GM13977 (cell line): ENCODE results near the gene PDCD4.
"Not testable (repeated sequence)": the region's sequence is repeated elsewhere in the genome, so short reads cannot be mapped to it uniquely, and the experiment has no call there.

ENCODE experiments used
- DNase-seq: peaks from one replicate; pipeline ENCODE4 v3.0.0; 2012; ENCODE audit warnings: low spot score
- in situ Hi-C: fragments of 300-500 bp; cut with MboI; formaldehyde crosslinking; loops from one replicate; pipeline ENCODE4 v1.12.0; 2022; ENCODE audit warnings: low sequenced_read_pairs, low pct_unique_long_range_greater_than_20kb, mixed read lengths, inconsistent platforms; ENCODE audit not compliant: unreplicated experiment
- TF ChIP-seq, protein P1 (sequence below): IDR thresholded peaks from 2 replicates; pipeline ENCODE4 v1.5.1; 2012; ENCODE audit warnings: mild to moderate bottlenecking, control low read depth; ENCODE audit not compliant: insufficient read depth; ENCODE audit errors: extremely low read depth, missing control alignments

The PDCD4 gene

DNA sequence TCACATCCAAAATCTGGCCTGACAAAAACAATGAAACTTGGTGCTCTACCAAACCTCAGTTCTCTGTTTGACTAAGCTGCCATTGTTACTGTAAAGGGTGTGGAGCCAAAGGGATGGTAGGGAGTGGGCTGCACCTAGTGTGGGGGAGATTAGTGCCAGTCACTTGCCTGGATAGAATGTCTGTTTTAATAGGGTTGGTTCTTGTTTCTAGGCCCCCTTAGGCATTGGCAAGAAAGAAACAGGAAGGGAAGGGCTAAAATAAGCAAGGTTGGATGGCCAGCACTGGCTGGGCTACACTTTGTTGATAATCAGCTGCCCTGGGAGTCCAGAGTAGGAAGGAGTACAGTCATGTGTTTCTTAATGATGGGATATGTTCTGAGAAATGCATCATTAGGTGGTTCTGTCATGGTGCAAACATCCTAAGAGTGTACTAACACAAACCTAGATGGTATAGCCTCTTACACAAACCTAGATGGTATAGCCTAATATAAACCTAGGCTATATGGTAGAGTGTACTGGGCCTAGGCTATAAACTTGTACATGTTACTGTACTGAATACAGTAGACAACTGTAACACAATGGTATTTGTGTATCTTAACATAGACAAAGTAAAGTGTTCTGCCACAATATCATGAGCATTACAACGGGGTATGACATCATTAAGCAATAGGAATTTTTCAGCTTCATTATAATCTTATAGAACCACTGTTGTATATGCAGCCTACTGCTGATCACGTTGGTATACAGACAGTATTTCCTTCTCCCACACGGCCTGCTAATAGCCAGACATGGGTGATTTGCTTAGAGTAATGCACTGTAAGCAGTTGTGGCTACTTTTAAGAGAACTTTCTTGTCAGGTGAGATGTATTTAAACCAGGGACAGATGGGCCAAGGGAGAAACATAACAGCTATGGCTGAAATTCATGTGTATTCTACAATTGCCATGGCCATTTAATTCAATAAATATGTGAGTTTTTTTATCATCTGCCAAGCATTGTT is 31.9 kb downstream of the PDCD4 start:
- TF ChIP-seq, protein P1, sequence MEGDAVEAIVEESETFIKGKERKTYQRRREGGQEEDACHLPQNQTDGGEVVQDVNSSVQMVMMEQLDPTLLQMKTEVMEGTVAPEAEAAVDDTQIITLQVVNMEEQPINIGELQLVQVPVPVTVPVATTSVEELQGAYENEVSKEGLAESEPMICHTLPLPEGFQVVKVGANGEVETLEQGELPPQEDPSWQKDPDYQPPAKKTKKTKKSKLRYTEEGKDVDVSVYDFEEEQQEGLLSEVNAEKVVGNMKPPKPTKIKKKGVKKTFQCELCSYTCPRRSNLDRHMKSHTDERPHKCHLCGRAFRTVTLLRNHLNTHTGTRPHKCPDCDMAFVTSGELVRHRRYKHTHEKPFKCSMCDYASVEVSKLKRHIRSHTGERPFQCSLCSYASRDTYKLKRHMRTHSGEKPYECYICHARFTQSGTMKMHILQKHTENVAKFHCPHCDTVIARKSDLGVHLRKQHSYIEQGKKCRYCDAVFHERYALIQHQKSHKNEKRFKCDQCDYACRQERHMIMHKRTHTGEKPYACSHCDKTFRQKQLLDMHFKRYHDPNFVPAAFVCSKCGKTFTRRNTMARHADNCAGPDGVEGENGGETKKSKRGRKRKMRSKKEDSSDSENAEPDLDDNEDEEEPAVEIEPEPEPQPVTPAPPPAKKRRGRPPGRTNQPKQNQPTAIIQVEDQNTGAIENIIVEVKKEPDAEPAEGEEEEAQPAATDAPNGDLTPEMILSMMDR = no peak
- DNase-seq = no peak
- in situ Hi-C loops = loop anchor here (25.0 kb wide), 1 partner anchor 291 kb away; no protein-coding TSS in a partner anchor

DNA sequence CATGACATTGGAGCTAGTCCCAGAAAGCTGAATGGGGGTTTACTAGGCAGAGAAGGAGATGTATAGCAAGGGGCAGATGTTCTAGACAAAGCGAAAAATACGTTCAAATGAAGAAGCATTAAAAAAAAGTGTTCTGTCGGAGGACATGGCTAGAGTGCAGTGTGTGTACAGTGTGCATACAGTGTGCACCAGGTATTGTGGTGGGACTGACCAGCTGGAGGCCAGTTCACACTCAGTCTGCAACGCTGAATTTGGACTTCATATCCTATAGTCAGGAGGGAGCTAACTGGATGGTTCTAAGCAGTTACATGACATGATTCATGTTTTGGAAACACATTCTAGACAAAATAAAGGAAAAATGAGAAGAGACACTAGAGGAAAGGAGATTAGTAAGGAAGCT is 38.4 kb downstream of the PDCD4 start:
- TF ChIP-seq, protein P1 = no peak
- no peak for DNase-seq
- in situ Hi-C loops = loop anchor here (25.0 kb wide), 1 partner anchor 298 kb away; no protein-coding TSS in a partner anchor

DNA sequence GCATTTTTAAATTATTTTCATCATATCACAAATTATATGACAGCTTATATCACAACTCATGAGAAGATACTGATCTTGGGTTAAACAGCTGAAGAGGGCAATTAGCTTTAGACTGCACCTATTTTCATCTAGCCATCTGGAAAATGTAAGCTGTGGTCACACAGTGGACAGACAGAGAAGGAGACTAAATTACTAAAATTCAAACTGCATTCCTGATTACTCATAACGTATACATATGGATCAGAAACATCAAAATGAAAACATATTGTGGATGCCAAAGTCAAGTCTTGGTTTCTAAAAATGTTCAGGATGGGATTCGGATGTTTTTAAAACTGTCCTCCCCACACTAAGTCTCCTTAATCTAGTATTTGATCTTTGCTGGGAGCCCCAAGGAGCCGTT is 40.6 kb downstream of the PDCD4 start:
- in situ Hi-C loops = loop anchor here (25.0 kb wide), 1 partner anchor 300 kb away; no protein-coding TSS in a partner anchor
- TF ChIP-seq, protein P1 = no peak
- no peak for DNase-seq

DNA sequence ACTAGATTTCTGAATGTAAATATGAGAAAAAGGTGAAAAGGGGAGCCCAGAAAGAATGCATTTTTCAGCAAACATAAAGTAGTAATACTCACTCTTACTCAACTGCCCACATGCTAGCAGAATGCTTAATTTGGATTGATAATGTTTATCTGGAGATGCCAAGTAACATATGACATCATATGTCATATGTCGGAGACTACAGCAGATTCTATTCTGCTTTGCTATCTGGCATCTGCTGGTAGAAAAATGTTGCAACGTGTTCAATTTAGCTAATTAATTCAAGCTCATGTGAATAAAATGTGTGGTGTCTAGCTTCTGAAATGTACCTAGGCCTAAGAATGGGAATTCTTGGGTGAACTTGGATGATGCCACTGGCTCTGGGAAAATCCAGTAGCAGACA is 42.7 kb downstream of the PDCD4 start:
- DNase-seq = no peak
- in situ Hi-C loops = loop anchor here (25.0 kb wide), 1 partner anchor 302 kb away; no protein-coding TSS in a partner anchor

DNA sequence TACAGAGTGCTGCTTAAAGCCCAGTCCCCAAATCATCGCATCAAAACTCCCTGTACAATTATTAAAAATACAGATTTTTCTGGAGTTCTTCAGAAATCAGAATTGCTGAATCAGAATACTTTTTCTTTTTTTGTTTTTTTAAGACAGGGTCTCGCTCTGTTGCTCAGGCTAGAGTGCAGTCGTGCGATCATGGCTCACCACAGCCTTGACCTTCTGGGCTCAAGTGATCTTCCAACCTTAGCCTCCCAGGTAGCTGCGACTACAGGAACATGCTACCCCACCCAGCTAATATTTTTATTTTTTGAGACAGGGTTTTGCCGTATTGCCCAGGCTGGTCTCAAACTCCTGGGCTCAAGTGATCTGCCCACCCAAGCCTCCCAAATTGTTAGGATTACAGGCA is 43.3 kb downstream of the PDCD4 start:
- DNase-seq = no peak
- TF ChIP-seq, protein P1 = no peak
- in situ Hi-C loops = loop anchor here (25.0 kb wide), 1 partner anchor 303 kb away; no protein-coding TSS in a partner anchor

More for the DNA sequence above, 42.7 kb downstream of the PDCD4 start:
- TF ChIP-seq, protein P1 = no peak

DNA sequence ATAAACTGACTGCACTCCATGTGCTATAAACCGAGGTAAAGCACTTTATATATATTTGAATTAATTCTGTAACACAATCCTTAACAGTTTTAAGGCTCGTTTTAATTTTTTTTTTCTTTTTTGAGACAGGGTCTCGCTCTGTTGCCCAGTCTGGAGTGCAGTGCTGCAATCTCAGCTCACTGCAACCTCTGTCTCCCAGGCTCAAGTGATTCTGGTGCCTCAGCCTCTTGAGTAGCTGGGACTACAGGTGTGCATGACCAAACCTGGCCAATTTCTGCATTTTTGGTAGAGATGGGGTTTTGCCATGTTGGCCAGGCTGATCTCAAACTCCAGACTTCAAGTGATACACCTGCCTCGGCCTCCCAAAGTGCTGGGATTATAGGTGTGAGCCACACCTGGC is 43.9 kb downstream of the PDCD4 start:
- in situ Hi-C loops = loop anchor here (25.0 kb wide), 1 partner anchor 303 kb away; no protein-coding TSS in a partner anchor
- not testable (repeated sequence) for DNase-seq
